Transverse colon (tissue), 4 donors: ENCODE measurements around the gene DECR2. TPM values are rescaled to one million over a fixed set of nuclear protein-coding genes. Genes with fewer than 3 reads are reported as not detected.
"Not testable (repeated sequence)": the region's sequence is repeated elsewhere in the genome, so short reads cannot be mapped to it uniquely, and the experiment has no call there.

Source experiments
- DNase-seq: peaks from one replicate; pipeline ENCODE4 v3.0.0-alpha.2; 2019
- H3K27ac ChIP-seq, 4 donors: fragments of 200-600 bp; sonication (generic); 2 replicates each; pipeline ENCODE4 v1.5.1; 2016 to 2018; ENCODE audit warnings: inconsistent platforms in 4 of 4
- H3K27me3 ChIP-seq: fragments of 200-600 bp; sonication (generic); 2 replicates; pipeline ENCODE4 v1.5.1; 2017; ENCODE audit warnings: inconsistent platforms
- H3K36me3 ChIP-seq, 4 donors: fragments of 200-600 bp; sonication (generic); 2 replicates each; pipeline ENCODE4 v1.5.1; 2017 to 2019; ENCODE audit warnings: inconsistent platforms in 4 of 4
- H3K4me1 ChIP-seq, 4 donors: fragments of 200-600 bp; sonication (generic); 2 replicates each; pipeline ENCODE4 v1.5.1; 2017 to 2020; ENCODE audit warnings: inconsistent platforms in 4 of 4
- H3K4me3 ChIP-seq, 4 donors: fragments of 200-600 bp; sonication (generic); 1 replicate in 1 of 4; 2 replicates in 3 of 4; pipeline versions ENCODE4 v1.5.1 to v1.6.1; 2017 to 2019; ENCODE audit warnings: inconsistent platforms in 4 of 4
- H3K9me3 ChIP-seq, 2 donors: fragments of 200-600 bp; sonication (generic); 2 replicates each; pipeline ENCODE4 v1.5.1; 2017 to 2019; ENCODE audit warnings: inconsistent platforms in 2 of 2
- EP300 ChIP-seq: sonication (generic); formaldehyde crosslinking; IDR thresholded peaks from one replicate; pipeline ENCODE4 v1.6.1; 2017; ENCODE audit warnings: antibody characterized with exemption, low read depth
- POLR2A ChIP-seq: fragments of 450-650 bp; IDR thresholded peaks from one replicate; pipeline ENCODE4 v1.6.1; 2016; ENCODE audit warnings: antibody characterized with exemption, mild to moderate bottlenecking, moderate library complexity
- POLR2AphosphoS5 ChIP-seq, 3 donors: sonication (generic); formaldehyde crosslinking; IDR thresholded peaks; one replicate each; pipeline ENCODE4 v1.6.1; 2016; ENCODE audit warnings: antibody characterized with exemption in 3 of 3
- WGBS, 2 donors: methylation state at CpG; one replicate each; pipeline ENCODE4 v1.1.5; 2018; ENCODE audit warnings: low coverage in 1 of 2; 5-methylcytosine and 5-hydroxymethylcytosine counted together
- in situ Hi-C, 4 donors: fragments of 200-750 bp; cut with MboI; loops; one replicate each; pipeline versions ENCODE4 v1.15.0 to v1.15.1; 2017; ENCODE audit warnings: low sequenced_read_pairs in 3 of 4, low pct_ligation_motif_present in 1 of 4, low pct_unique_long_range_greater_than_20kb in 1 of 4
- intact Hi-C: fragments of 100-400 bp; cut with DNase I; formaldehyde crosslinking; loops from one replicate; pipeline ENCODE4 v1.15.1; 2023; ENCODE audit warnings: low total_unique reads
- total RNA-seq, 4 donors: library from RNA; depleted of rRNA; stranded (reverse); fragments of >200 nt; gene quantifications; one replicate each; pipeline ENCODE4 v1.1.0, GENCODE V29; 2016
- TF ChIP-seq, protein P1 (sequence below), 5 experiments: fragments of 200-600 bp in 3 of 5; fragments of 450-650 bp in 2 of 5; sonication (generic) in 3 of 5; IDR thresholded peaks; 1 replicate in 2 of 5; 2 replicates in 3 of 5; pipeline ENCODE4 v1.5.1; 2016 to 2017; ENCODE audit warnings: antibody characterized with exemption in 5 of 5, inconsistent platforms in 3 of 5, mild to moderate bottlenecking in 2 of 5, moderate library complexity in 1 of 5

The DECR2 gene
- total RNA-seq, 4 donors from 2014 or later: 65.7 to 148 (median 108) TPM

DNA sequence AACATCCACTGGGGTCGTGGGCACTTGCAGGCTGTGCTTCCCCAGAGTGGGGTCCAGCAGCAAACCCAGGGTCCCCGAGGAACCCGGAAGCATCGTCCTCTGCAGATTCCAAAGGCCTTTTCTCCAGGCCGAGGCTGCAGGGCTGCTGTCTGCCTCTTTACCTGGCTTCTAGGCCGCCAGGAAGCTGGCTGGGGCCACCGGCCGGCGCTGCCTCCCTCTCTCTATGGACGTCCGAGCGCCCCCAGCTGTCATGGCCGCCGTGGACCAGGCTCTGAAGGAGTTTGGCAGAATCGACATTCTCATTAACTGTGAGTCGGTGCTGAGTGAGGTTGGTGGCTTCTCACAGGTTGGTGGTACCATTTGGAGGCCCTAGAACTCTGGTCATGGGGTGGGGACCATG is 5.6 kb downstream of the DECR2 start:
- Histone ChIP-seq H3K27me3 (no peaks in the 10 kb centered on the region), H3K9me3 (no peaks in the 10 kb centered on the region), H3K4me3 (no peak overlapping the region), H3K27ac (no peak overlapping the region), H3K4me1 (peaks cover 0 to 9% (median 3%) of the 10 kb centered on the region in 4 donors), H3K36me3 (peaks cover 0 to 4% (median 0%) of the 10 kb centered on the region in 4 donors)
- WGBS, 2 donors: 93% methylated on average over 16 of the region's 16 CpGs; no CpG with 5 or more reads in 1 of the 2 donors
- intact Hi-C loops (no loop called here), in situ Hi-C loops (no loop called here)
- DNase-seq: no peak
- TF ChIP-seq, protein P1, sequence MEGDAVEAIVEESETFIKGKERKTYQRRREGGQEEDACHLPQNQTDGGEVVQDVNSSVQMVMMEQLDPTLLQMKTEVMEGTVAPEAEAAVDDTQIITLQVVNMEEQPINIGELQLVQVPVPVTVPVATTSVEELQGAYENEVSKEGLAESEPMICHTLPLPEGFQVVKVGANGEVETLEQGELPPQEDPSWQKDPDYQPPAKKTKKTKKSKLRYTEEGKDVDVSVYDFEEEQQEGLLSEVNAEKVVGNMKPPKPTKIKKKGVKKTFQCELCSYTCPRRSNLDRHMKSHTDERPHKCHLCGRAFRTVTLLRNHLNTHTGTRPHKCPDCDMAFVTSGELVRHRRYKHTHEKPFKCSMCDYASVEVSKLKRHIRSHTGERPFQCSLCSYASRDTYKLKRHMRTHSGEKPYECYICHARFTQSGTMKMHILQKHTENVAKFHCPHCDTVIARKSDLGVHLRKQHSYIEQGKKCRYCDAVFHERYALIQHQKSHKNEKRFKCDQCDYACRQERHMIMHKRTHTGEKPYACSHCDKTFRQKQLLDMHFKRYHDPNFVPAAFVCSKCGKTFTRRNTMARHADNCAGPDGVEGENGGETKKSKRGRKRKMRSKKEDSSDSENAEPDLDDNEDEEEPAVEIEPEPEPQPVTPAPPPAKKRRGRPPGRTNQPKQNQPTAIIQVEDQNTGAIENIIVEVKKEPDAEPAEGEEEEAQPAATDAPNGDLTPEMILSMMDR (IDR thresholded peaks at IDR 0.05): no peak
- TF ChIP-seq POLR2AphosphoS5 (IDR thresholded peaks at IDR 0.05) (no peak), POLR2A (no peak), EP300 (no peak)

DNA sequence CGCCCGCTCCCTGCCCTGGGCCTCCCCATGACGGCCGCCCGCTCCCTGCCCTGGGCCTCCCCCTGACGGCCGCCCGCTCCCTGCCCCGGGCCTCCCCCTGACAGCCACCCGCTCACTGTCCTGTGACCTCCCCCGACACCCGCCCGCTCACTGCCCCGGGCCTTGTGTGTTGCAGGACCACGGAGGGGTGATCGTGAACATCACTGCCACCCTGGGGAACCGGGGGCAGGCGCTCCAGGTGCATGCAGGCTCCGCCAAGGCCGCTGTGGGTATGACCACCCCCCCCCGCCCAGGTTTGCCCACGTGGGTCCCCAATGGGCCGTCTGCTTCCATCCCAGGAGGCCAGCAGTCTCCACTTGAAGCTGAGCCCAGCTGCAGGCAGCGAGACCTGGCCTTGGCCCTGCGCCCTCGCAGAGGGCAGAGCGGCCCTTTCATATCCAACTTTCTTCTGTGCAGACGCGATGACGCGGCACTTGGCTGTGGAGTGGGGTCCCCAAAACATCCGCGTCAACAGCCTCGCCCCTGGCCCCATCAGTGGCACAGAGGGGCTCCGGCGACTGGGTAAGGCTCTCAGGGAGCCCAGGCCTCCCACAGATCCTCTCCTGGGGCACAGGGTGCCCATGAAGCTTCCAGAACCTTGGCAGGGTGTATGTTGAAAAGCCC is 9.0 kb downstream of the DECR2 start:
- in situ Hi-C loops: no loop called here
- no peak for DNase-seq
- Histone ChIP-seq H3K36me3 (peaks cover 0 to 4% (median 0%) of the 10 kb centered on the region in 4 donors), H3K4me3 (no peak overlapping the region), H3K9me3 (no peaks in the 10 kb centered on the region), H3K4me1 (no peaks in the 10 kb centered on the region), H3K27ac (no peak overlapping the region), H3K27me3 (no peaks in the 10 kb centered on the region)
- TF ChIP-seq POLR2AphosphoS5 (IDR thresholded peaks at IDR 0.05): no peak
- TF ChIP-seq EP300: no peak
- no peak for TF ChIP-seq POLR2A
- TF ChIP-seq, protein P1 (IDR thresholded peaks at IDR 0.05): no peak
- intact Hi-C loops: no loop called here
- 89% methylated on average over 31 of the region's 36 CpGs; no CpG with 5 or more reads in 1 of the 2 donors for whole genome bisulfite sequencing, 2 donors

DNA sequence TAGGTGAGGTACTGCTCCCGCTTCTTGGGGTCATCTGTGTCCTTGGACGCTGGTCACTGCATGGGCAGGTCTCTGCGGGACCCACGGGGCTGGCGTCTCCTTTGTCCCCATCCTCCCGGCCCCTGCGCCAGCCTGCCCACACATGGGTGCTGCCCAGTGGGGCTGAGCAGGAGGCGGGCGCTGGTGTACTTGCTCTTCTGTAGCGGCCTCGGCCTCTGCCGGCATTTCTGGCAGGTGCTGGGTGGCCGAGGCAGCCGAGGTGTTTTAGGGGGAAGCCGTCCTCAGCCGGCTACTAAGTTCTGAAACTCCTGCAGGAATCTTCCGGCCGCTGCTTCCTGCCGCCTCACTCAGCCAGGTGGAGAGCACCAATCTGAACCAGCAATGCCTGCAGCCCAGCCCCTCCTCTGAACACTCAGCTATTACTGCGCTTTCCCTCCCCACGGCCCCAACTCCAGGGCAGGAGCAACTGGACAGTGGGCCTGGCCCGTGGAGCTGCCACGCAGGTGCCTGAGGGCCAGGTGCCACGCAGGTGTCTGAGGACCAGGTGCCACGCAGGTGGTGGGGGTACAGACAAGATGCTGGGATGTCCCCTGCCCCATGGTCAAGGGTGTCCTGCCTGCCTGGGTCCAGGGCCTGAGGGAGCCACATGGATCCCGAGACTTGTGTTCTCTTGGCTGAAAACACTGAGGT is 10.0 kb downstream of the DECR2 start:
- Histone ChIP-seq H3K27me3 (no peaks in the 10 kb centered on the region), H3K4me3 (no peak overlapping the region), H3K9me3 (no peaks in the 10 kb centered on the region), H3K27ac (no peak overlapping the region), H3K36me3 (peaks cover 0 to 4% (median 0%) of the 10 kb centered on the region in 4 donors), H3K4me1 (no peaks in the 10 kb centered on the region)
- no peak for TF ChIP-seq POLR2AphosphoS5 (IDR thresholded peaks at IDR 0.05)
- TF ChIP-seq EP300: no peak
- TF ChIP-seq POLR2A: no peak
- TF ChIP-seq, protein P1 (IDR thresholded peaks at IDR 0.05): no peak
- WGBS, 2 donors: 96% methylated on average over 22 of the region's 26 CpGs; no CpG with 5 or more reads in 1 of the 2 donors
- DNase-seq: no peak
- in situ Hi-C loops (no loop called here), intact Hi-C loops (no loop called here)

DNA sequence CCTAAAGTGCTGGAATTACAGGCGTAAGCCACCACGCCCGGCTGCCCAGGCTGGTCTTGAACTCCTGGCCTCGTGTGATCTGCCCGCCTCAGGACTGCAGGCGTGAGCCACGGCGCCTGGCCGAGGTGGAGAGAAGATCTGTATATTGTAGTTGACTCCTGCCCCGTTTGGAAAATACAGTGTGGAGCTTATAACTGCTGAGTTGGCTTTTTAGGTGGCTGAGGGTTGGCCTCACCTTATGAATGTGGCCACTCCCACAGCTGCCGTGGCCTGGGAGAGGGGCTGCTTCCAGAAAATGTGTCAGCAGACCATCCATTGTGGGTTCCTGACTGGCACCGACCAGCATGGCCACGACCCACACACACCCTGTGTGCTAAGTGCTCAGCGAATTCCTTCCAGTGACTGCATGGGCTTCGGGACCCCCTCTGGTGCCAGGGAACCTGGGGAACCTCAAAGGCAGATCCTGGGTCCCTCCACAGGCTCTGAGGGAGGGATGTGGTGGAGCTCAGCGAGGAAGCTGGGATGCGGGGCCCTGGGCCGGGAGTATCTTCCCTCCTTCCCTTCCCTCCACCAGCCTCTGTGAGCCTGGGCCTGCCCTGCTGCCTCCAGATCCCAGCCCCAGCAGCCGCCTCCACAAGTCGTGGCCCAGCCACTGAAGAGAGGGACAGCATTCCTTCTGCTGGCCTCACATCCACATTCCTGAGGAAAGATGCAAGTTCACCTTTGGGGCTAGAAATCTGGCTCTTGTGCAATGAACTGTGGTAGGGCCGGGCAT is 12.9 kb downstream of the DECR2 start:
- DNase-seq: no peak
- TF ChIP-seq POLR2A: no peak
- TF ChIP-seq, protein P1 (IDR thresholded peaks at IDR 0.05): no peak
- no peak for TF ChIP-seq EP300
- no peak for TF ChIP-seq POLR2AphosphoS5 (IDR thresholded peaks at IDR 0.05)
- in situ Hi-C loops (no loop called here), intact Hi-C loops (no loop called here)
- no peak overlapping the region for H3K27ac ChIP-seq
- H3K4me3 ChIP-seq: no peak overlapping the region
- no peaks in the 10 kb centered on the region for H3K27me3 ChIP-seq
- H3K36me3 ChIP-seq: no peaks in the 10 kb centered on the region
- no peaks in the 10 kb centered on the region for H3K9me3 ChIP-seq
- 87% methylated on average over 19 of the region's 21 CpGs; no CpG with 5 or more reads in 1 of the 2 donors for WGBS, 2 donors
- H3K4me1 ChIP-seq: no peaks in the 10 kb centered on the region

DNA sequence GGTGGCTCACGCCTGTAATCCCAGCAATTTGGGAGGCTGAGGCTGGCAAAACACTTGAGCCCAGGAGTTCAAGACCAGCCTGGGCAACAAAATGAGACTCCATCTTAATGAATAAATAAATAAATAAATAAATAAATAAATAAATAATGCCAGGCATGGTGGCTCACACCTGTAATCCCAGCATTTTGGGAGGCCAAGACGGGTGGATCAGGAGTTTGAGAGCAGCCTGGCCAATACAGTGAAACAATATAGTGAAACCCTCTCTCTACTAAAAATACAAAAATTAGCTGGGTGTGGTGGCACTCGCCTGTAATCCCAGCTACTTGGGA is 13.4 kb downstream of the DECR2 start:
- H3K27me3 ChIP-seq, DNase-seq, intact Hi-C loops, H3K4me1 ChIP-seq, H3K4me3 ChIP-seq, H3K27ac ChIP-seq, H3K9me3 ChIP-seq, H3K36me3 ChIP-seq, in situ Hi-C loops: not testable (repeated sequence)
- WGBS, 2 donors: 94 to 100% methylated on average over 1 to 3 of the region's 3 CpGs

DNA sequence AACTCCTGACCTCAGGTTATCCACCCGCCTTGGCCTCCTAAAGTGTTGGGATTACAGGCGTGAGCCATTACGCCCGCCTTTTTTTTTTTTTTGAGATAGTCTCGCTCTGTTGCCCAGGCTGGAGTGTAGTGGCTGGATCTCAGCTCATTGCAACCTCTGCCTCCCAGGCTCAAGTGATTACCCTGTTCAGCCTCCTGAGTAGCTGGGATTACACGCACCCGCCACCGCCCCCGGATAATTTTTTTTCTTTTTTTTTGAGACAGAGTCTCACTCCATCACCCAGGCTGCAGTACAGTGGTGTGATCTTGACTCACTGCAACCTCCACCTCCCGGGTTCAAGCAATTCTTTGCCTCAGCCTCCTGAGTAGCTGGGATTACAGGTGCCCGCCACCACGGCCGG is 20.5 kb downstream of the DECR2 start:
- in situ Hi-C loops, H3K27me3 ChIP-seq, H3K36me3 ChIP-seq, H3K27ac ChIP-seq, DNase-seq, H3K9me3 ChIP-seq, H3K4me3 ChIP-seq, intact Hi-C loops: not testable (repeated sequence)
- H3K4me1 ChIP-seq: peaks cover 10 to 29% (median 24%) of the 10 kb centered on the region in 4 donors
- WGBS, 2 donors: 94 to 97% methylated on average over 9 to 13 of the region's 13 CpGs
